Brain microvascular endothelial cell (primary cell): ENCODE results near the gene CKAP2L.
A peak's percentile ranks its signal among the peaks of the same experiment; 100 is the strongest.

Experiments
- DNase-seq: peaks from one replicate; pipeline ENCODE4 v3.0.0-alpha.2; 2020
- H3K27ac ChIP-seq: fragments of 250-450 bp; sonication (Bioruptor Pico); 2 replicates; pipeline ENCODE4 v1.5.1; 2020; ENCODE audit warnings: mild to moderate bottlenecking, moderate library complexity
- H3K27me3 ChIP-seq: fragments of 250-450 bp; sonication (Bioruptor Pico); replicated peaks from 2 replicates; pipeline ENCODE4 v1.5.1; 2020; ENCODE audit warnings: mild to moderate bottlenecking
- H3K36me3 ChIP-seq: fragments of 250-450 bp; sonication (Bioruptor Pico); replicated peaks from 2 replicates; pipeline ENCODE4 v1.5.1; 2020; ENCODE audit warnings: mild to moderate bottlenecking
- H3K4me3 ChIP-seq: 2 replicates; pipeline ENCODE4 v1.5.1; 2011; ENCODE audit warnings: low read depth, mild to moderate bottlenecking, control low read depth, low read length, moderate library complexity
- in situ Hi-C: cut with HindIII; loops from 2 replicates; pipeline ENCODE4 v1.10.0; 2017; ENCODE audit warnings: low sequenced_read_pairs, low pct_ligation_motif_present
- TF ChIP-seq, protein P1 (sequence below): IDR thresholded peaks from 2 replicates; pipeline ENCODE4 v1.5.1; 2011; ENCODE audit warnings: low read depth, mild to moderate bottlenecking, moderate library complexity, low read length, control low read depth, inconsistent platforms; ENCODE audit errors: missing control alignments

The CKAP2L gene

GRCh38 chr2:112756207-112756606, 8.2 kb downstream of the CKAP2L start:
- TF ChIP-seq, protein P1, sequence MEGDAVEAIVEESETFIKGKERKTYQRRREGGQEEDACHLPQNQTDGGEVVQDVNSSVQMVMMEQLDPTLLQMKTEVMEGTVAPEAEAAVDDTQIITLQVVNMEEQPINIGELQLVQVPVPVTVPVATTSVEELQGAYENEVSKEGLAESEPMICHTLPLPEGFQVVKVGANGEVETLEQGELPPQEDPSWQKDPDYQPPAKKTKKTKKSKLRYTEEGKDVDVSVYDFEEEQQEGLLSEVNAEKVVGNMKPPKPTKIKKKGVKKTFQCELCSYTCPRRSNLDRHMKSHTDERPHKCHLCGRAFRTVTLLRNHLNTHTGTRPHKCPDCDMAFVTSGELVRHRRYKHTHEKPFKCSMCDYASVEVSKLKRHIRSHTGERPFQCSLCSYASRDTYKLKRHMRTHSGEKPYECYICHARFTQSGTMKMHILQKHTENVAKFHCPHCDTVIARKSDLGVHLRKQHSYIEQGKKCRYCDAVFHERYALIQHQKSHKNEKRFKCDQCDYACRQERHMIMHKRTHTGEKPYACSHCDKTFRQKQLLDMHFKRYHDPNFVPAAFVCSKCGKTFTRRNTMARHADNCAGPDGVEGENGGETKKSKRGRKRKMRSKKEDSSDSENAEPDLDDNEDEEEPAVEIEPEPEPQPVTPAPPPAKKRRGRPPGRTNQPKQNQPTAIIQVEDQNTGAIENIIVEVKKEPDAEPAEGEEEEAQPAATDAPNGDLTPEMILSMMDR, result no peak
- in situ Hi-C loops, result loop anchor here (25.0 kb wide), 1 partner anchor 181 kb away; no protein-coding TSS in a partner anchor
- no peak for DNase-seq
- no peak overlapping the region for H3K4me3 ChIP-seq
- H3K27me3 ChIP-seq, result no peaks in the 10 kb centered on the region
- no peaks in the 10 kb centered on the region for H3K36me3 ChIP-seq
- no peak overlapping the region for H3K27ac ChIP-seq

GRCh38 chr2:112755444-112755843, 9.0 kb downstream of the CKAP2L start:
- TF ChIP-seq, protein P1, result no peak
- in situ Hi-C loops, result loop anchor here (25.0 kb wide), 1 partner anchor 182 kb away; no protein-coding TSS in a partner anchor
- no peak overlapping the region for H3K4me3 ChIP-seq
- no peak overlapping the region for H3K27ac ChIP-seq
- H3K27me3 ChIP-seq, result no peaks in the 10 kb centered on the region
- DNase-seq, result no peak
- H3K36me3 ChIP-seq, result no peaks in the 10 kb centered on the region

- TF ChIP-seq, protein P1, result no peak
- Histone ChIP-seq H3K27me3 (no peaks in the 10 kb centered on the region), H3K4me3 (no peak overlapping the region), H3K36me3 (no peaks in the 10 kb centered on the region), H3K27ac (no peak overlapping the region)
- DNase-seq, result no peak
- in situ Hi-C loops, result loop anchor here (25.0 kb wide), 1 partner anchor 183 kb away; no protein-coding TSS in a partner anchor
Measured at GRCh38 chr2:112754564-112754963, 9.8 kb downstream of the CKAP2L start.

- DNase-seq, result no peak
- TF ChIP-seq, protein P1, result no peak
- Histone ChIP-seq H3K27me3 (no peaks in the 10 kb centered on the region), H3K27ac (peak overlapping the region; percentile 57), H3K36me3 (no peaks in the 10 kb centered on the region), H3K4me3 (no peak overlapping the region)
- in situ Hi-C loops, result loop anchor here (25.0 kb wide), 1 partner anchor 185 kb away; no protein-coding TSS in a partner anchor
Measured at GRCh38 chr2:112752667-112753066, 11.7 kb downstream of the CKAP2L start.

- DNase-seq, result no peak
- TF ChIP-seq, protein P1, result no peak
- no peaks in the 10 kb centered on the region for H3K36me3 ChIP-seq
- H3K27ac ChIP-seq, result peak overlapping the region; percentile 57
- no peak overlapping the region for H3K4me3 ChIP-seq
- no peaks in the 10 kb centered on the region for H3K27me3 ChIP-seq
- in situ Hi-C loops, result loop anchor here (25.0 kb wide), 1 partner anchor 186 kb away; no protein-coding TSS in a partner anchor
Measured at GRCh38 chr2:112751451-112752197, 12.8 kb downstream of the CKAP2L start.
